CD4-positive, alpha-beta T cell treated with Interleukin-21 for 1 hour (primary cell): ENCODE measurements around the gene MCHR1.
"Not testable (repeated sequence)": the region's sequence is repeated elsewhere in the genome, so short reads cannot be mapped to it uniquely, and the experiment has no call there.

Experiments used
- DNase-seq: peaks from one replicate; pipeline ENCODE4 v3.0.0-alpha.2; 2020

MCHR1 gene

DNA sequence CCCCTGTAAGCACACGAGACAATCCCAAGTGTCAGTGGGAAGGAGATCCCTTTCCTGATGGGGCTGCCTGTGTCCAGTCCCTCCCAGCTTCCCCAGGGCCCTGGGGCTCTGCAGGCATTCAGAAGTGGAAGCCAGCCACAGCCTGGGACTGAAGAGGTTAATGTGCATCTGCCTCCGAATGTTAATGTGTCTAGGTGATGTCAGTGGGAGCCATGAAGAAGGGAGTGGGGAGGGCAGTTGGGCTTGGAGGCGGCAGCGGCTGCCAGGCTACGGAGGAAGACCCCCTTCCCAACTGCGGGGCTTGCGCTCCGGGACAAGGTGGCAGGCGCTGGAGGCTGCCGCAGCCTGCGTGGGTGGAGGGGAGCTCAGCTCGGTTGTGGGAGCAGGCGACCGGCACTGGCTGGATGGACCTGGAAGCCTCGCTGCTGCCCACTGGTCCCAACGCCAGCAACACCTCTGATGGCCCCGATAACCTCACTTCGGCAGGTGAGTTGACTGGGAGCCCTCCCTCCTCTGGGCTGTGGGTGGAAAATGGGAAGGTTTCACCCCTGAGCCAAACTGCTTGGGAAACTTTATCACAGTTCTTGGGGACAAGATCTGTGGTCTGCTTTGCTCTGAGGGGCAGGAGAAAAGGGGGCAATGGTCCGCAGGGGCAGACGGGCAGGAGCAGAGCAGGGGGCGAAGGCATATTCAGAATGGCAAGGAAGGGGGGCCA lies at the start of gene MCHR1:
TSS of gene MCHR1 (plus strand) at position 236 of the 715 bp plus-strand sequence. CDS start at position 405, 169 bp downstream.
- no peak for DNase-seq

GRCh38 chr22:40631925-40632324 lies 47.4 kb upstream of the MCHR1 start:
- no peak for DNase-seq

- no peak for DNase-seq
Measured at GRCh38 chr22:40633036-40633435, 46.2 kb upstream of the MCHR1 start.

- no peak for DNase-seq
Measured at GRCh38 chr22:40634119-40634903, 45.0 kb upstream of the MCHR1 start.

GRCh38 chr22:40635043-40635939 lies 44.0 kb upstream of the MCHR1 start:
- DNase-seq, result no peak

GRCh38 chr22:40635940-40636379 lies 43.3 kb upstream of the MCHR1 start:
- no peak for DNase-seq

GRCh38 chr22:40636380-40637182 lies 42.7 kb upstream of the MCHR1 start, which contains the start of gene MRTFA:
Gene MRTFA (minus strand): TSS chr22:40636719.
- peak; percentile 99 for DNase-seq

DNA sequence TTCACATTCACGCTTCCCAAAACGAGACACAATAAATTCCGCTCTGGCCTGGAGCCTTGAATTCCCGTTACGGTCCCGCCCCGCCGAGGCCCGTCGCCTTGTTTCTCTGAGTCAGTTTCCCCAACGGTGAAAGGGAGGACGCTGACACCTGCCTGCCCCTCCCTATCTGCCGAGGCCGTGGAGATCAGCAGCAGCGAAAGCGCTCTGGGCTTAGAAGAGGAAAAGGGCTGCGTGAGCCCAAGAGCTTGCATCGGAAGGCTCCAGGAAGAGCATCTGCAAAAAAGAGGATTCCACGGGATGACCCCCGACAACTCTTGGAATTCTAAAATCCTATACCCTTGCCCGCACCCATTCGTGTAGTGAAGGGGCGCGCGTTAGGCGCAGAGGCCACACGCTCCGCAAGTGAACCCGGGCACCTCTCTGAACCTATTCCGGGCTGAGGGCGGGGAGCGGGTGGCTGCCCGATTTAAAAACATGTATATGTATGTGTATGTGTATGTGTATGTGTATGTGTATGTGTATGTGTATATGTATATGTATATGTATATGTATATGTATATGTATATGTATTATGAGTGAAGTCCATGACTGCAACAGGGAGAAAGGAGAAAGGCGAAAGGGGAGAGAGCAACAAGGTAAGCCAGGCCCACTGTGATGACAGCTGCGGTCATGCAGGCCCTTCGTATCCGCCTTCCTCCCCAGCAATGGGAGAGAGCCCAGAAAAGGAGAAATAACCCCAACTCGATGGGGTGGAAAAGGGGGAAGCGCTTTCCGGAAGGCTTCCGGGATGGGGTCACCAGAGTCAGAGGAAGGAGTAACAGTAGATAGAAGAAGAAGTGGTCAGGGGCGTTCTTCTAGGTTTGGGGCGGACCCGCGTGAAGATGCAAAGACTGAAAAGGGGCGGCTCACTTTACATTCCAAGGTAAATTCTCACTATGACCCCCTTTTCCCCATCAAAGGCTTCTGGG lies 41.8 kb upstream of the MCHR1 start:
- peak; percentile 51 for DNase-seq

- no peak for DNase-seq
Measured at GRCh38 chr22:40638261-40638660, 41.0 kb upstream of the MCHR1 start.

DNA sequence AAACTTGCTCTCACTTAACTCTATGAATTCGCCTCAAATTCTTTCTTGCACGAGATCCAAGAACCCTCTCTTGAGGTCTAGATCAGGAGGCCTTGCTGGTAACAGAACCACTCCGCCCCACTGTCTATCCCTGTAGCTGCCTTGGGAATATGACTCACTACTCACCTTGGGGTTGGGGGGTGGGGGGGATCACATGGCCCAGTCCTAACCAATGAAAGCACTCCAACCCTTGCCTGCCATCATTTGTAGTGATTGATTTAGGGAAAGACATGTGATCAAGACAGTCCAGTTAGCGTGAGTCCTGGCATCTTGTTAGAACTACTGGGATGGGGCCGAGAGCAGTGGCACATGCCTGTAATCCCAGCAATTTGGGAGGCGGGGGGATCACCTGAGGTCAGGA lies 38.0 kb upstream of the MCHR1 start:
- DNase-seq, result no peak

DNA sequence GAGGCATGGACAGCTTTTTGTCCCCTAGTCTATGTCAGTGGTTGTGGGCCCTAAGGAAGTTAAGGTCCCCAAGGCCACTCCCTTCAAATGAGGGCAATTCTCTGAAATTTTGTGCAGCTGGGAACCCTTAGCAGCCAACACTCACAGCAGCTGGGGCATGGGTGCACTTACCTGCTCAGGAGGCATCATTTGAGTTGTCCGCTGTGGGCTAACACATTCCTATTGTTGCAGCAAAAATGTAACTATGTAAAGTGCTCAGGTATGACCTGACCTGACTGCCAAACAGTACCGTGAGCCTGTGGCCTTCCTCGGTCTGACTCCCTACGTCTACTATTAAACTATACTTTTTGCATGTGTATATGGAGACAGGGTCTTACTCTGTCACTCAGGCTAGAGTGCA lies 37.0 kb upstream of the MCHR1 start:
- no peak for DNase-seq

GRCh38 chr22:40645579-40646197 lies 33.6 kb upstream of the MCHR1 start:
- no peak for DNase-seq

DNA sequence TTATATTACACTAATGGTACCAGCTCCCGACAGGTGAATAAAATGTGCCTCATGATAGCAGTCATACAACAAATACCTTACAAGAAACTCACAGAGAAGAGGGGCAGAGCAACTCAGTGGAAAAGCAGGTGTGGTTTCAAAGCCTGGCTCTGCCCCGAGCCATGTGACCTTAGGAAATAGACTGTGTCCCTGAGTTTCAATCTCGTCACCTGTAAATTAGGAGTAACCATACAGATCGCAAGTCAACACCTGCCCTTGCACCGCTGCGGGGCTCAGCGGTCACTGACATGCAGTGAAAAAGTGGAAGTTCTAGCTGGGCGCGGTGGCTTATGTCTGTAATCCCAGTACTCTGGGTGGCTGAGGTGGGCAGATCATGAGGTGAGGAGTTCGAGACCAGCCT lies 30.9 kb upstream of the MCHR1 start:
- no peak for DNase-seq

DNA sequence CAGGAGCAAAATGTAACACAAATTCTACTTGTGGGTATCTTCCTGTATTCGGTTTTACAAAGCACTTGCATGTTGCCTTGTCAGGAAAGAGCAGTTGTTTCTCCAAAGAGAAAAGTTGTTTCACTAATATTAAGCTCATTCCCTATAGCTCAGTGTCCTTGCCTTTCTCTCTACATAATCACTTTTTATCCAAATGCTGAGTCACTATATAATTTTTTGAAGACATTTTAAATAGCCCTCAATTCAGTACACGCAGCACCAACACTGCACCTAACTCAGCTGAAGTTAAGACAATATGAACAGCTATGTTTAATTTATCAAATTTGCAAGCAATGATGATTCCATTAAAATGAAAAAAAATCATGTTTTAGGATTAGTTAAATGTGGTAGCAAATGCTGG lies 28.2 kb upstream of the MCHR1 start:
- DNase-seq, result no peak

GRCh38 chr22:40651563-40652501 lies 27.5 kb upstream of the MCHR1 start:
- DNase-seq, result peak; percentile 80

- DNase-seq, result no peak
Measured at GRCh38 chr22:40653361-40653760, 25.9 kb upstream of the MCHR1 start.

- no peak for DNase-seq
Measured at GRCh38 chr22:40654522-40655167, 24.6 kb upstream of the MCHR1 start.

DNA sequence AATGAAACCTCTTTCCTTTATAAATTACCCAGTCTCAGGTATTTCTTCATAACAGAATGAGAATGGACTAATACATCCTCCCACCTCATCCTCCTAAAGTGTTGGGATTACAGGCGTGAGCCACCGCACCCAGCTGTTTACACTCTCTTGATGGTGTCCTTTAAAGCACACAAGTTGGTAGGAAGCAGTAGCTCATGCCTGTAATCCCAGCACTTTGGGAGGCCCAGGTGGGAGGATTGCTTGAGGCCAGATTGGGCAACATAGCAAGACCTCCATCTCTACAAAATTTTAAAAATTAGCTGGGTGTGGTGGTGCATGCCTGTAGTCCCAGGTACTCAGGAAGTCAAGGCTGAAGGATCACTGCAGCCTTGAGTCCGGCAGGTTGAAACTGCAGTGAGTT lies 23.3 kb upstream of the MCHR1 start:
- DNase-seq, result not testable (repeated sequence)

GRCh38 chr22:40656651-40657050 lies 22.6 kb upstream of the MCHR1 start:
- not testable (repeated sequence) for DNase-seq
